GM23338 (cell line): Measurements from ENCODE around the gene CD109. TPM values are rescaled to one million over a fixed set of nuclear protein-coding genes. Genes with fewer than 3 reads are reported as not detected.
A peak's percentile ranks its signal among the peaks of the same experiment; 100 is the strongest.

Experiments
- ATAC-seq: fragments of 200-7000 bp; cut with Tn5 transposase; 3 replicates; pipeline ENCODE4 v1.9.1; 2020
- DNase-seq: peaks from one replicate; pipeline ENCODE4 v3.0.0-alpha.2; 2015; ENCODE audit warnings: low spot score
- H2AFZ ChIP-seq: fragments of 200-600 bp; sonication (generic); 2 replicates; pipeline ENCODE4 v1.8.0; 2016; ENCODE audit warnings: antibody characterized with exemption, mild to moderate bottlenecking, moderate library complexity
- H3F3A ChIP-seq: fragments of 200-600 bp; sonication (generic); replicated peaks from 2 replicates; pipeline ENCODE4 v1.8.0; 2017; ENCODE audit warnings: antibody characterized with exemption, mixed run types, low read depth
- H3K27ac ChIP-seq: fragments of 200-600 bp; sonication (generic); 2 replicates; pipeline ENCODE4 v1.6.1; 2016; ENCODE audit warnings: low read depth
- H3K27me3 ChIP-seq: fragments of 200-600 bp; sonication (generic); 2 replicates; pipeline ENCODE4 v1.8.0; 2016; ENCODE audit warnings: mild to moderate bottlenecking, mixed run types, moderate library complexity; ENCODE audit not compliant: insufficient read depth
- H3K36me3 ChIP-seq: fragments of 200-600 bp; sonication (generic); 2 replicates; pipeline ENCODE4 v1.8.0; 2016; ENCODE audit warnings: mild to moderate bottlenecking; ENCODE audit not compliant: insufficient read depth
- H3K4me1 ChIP-seq: fragments of 200-600 bp; sonication (generic); 2 replicates; pipeline ENCODE4 v1.8.0; 2016; ENCODE audit warnings: mild to moderate bottlenecking, moderate library complexity; ENCODE audit not compliant: insufficient read depth
- H3K4me2 ChIP-seq: fragments of 200-600 bp; sonication (generic); 2 replicates; pipeline ENCODE4 v1.7.1; 2017; ENCODE audit warnings: mixed run types
- H3K4me3 ChIP-seq: fragments of 200-600 bp; sonication (generic); 2 replicates; pipeline ENCODE4 v1.6.1; 2016; ENCODE audit warnings: mixed run types
- H3K79me2 ChIP-seq: fragments of 200-600 bp; sonication (generic); replicated peaks from 2 replicates; pipeline ENCODE4 v1.8.0; 2017; ENCODE audit warnings: mild to moderate bottlenecking; ENCODE audit not compliant: insufficient read depth
- H3K9me2 ChIP-seq: fragments of 200-600 bp; sonication (generic); 2 replicates; pipeline ENCODE4 v1.8.0; 2017; ENCODE audit not compliant: insufficient read depth
- H4K20me1 ChIP-seq: fragments of 200-600 bp; sonication (generic); replicated peaks from 2 replicates; pipeline ENCODE4 v1.8.0; 2017; ENCODE audit warnings: mild to moderate bottlenecking; ENCODE audit not compliant: insufficient read depth
- H3K27ac Mint-ChIP-seq: 2 replicates; pipeline ENCODE4 v1.8.0; 2020; ENCODE audit warnings: inconsistent platforms, mild to moderate bottlenecking, moderate library complexity, mixed read lengths
- H3K27me3 Mint-ChIP-seq: 3 replicates; pipeline ENCODE4 v1.8.0; 2022; ENCODE audit warnings: low read depth, mild to moderate bottlenecking, moderate library complexity, mixed read lengths, inconsistent platforms; ENCODE audit not compliant: insufficient read depth, poor library complexity
- H3K36me3 Mint-ChIP-seq: 3 replicates; pipeline ENCODE4 v1.8.0; 2021; ENCODE audit warnings: low read depth, mild to moderate bottlenecking, inconsistent platforms, moderate library complexity, mixed read lengths
- H3K4me1 Mint-ChIP-seq: 3 replicates; pipeline ENCODE4 v1.8.0; 2020; ENCODE audit warnings: mild to moderate bottlenecking, inconsistent platforms, mixed read lengths
- H3K4me3 Mint-ChIP-seq: 3 replicates; pipeline ENCODE4 v1.8.0; 2021; ENCODE audit warnings: moderate library complexity, mild to moderate bottlenecking, inconsistent platforms, mixed read lengths
- H3K9me3 Mint-ChIP-seq: 3 replicates; pipeline ENCODE4 v1.8.0; 2020; ENCODE audit warnings: moderate library complexity, mild to moderate bottlenecking, inconsistent platforms, mixed read lengths
- CREB1 ChIP-seq: fragments of 250-450 bp; sonication (Bioruptor Pico); IDR thresholded peaks from 2 replicates; pipeline ENCODE4 v1.5.0; 2020; ENCODE audit warnings: low read depth, mild to moderate bottlenecking, moderate library complexity
- CTCF ChIP-seq, 2 experiments: fragments of 200-600 bp in 1 of 2; sonication (generic) in 1 of 2; conservative IDR thresholded peaks; 2 replicates each; pipeline versions ENCODE4 v1.5.1 to v1.6.1; 2016 to 2017; ENCODE audit warnings: antibody characterized with exemption in 2 of 2, low read depth in 2 of 2, mild to moderate bottlenecking in 2 of 2, moderate library complexity in 1 of 2
- ETS1 ChIP-seq: IDR thresholded peaks from 2 replicates; pipeline ENCODE4 v1.6.1; 2016; ENCODE audit warnings: antibody characterized with exemption
- EZH2 ChIP-seq: fragments of 200-600 bp; sonication (generic); IDR thresholded peaks from one replicate; pipeline ENCODE4 v1.8.0; 2017; ENCODE audit warnings: antibody characterized with exemption, mild to moderate bottlenecking, low read depth; ENCODE audit not compliant: unreplicated experiment
- NANOG ChIP-seq: IDR thresholded peaks from 2 replicates; pipeline ENCODE4 v1.6.1; 2016; ENCODE audit warnings: antibody characterized with exemption, borderline replicate concordance
- POLR2AphosphoS5 ChIP-seq: IDR thresholded peaks from 2 replicates; pipeline ENCODE4 v1.6.1; 2016; ENCODE audit warnings: antibody characterized with exemption, low read depth
- STAT1 ChIP-seq: IDR thresholded peaks from one replicate; pipeline ENCODE4 v1.6.1; 2016; ENCODE audit warnings: antibody characterized with exemption; ENCODE audit not compliant: unreplicated experiment
- ZNF114 ChIP-seq: fragments of 250-450 bp; sonication (Bioruptor Pico); IDR thresholded peaks from 2 replicates; pipeline ENCODE4 v1.5.0; 2020; ENCODE audit warnings: mild to moderate bottlenecking, moderate library complexity
- ZNF331 ChIP-seq: fragments of 250-450 bp; sonication (Bioruptor Pico); IDR thresholded peaks from 2 replicates; pipeline ENCODE4 v1.5.0; 2020; ENCODE audit warnings: low read depth, mild to moderate bottlenecking, moderate library complexity
- ZNF462 ChIP-seq: fragments of 250-450 bp; sonication (Bioruptor Pico); IDR thresholded peaks from 2 replicates; pipeline ENCODE4 v1.5.0; 2020; ENCODE audit warnings: mild to moderate bottlenecking, moderate library complexity
- long read RNA-seq: library from polyadenylated mRNA; unstranded; transcript quantifications from one replicate; pipeline ENCODE4 v2.0.0, GENCODE V29; 2020; ENCODE audit not compliant: unreplicated experiment
- polyA plus RNA-seq: library from polyadenylated mRNA; unstranded; fragments of >200 nt; fragmentation: Nextera tagmentation; extraction: Ambion mirVana; gene quantifications from 2 replicates; pipeline ENCODE4 v1.2.1, GENCODE V29; 2016
- total RNA-seq: library from RNA; depleted of rRNA; stranded (reverse); fragments of >200 nt; shearing (Covaris generic); gene quantifications from 2 replicates; pipeline ENCODE4 v1.2.3, GENCODE V29; 2014; rRNA removed

CD109 gene
- total RNA-seq, result 5.3 and 6.0 TPM in 2 replicates
- polyA plus RNA-seq, result 0.92 and 1.1 TPM in 2 replicates
- long read RNA-seq, result 0 reads

- Mint-ChIP-seq H3K4me1 (peaks cover 23% of the 10 kb centered on the region), H3K9me3 (peaks cover 7% of the 10 kb centered on the region; the same call in 2 of the 3 replicates), H3K27me3 (peaks cover 13% of the 10 kb centered on the region), H3K36me3 (peaks cover 7% of the 10 kb centered on the region; the same call in 2 of the 3 replicates), H3K27ac (peak within 1 kb of the TSS; percentile 45), H3K4me3 (peak within 1 kb of the TSS; percentile 74)
- Histone ChIP-seq H3K27me3 (peaks cover 13% of the 10 kb centered on the region), H3K36me3 (no peaks in the 10 kb centered on the region), H3K4me3 (peak within 1 kb of the TSS; percentile 69), H3F3A (no peaks in the 10 kb centered on the region), H2AFZ (peak within 1 kb of the TSS; percentile 87), H3K4me1 (peaks cover 16% of the 10 kb centered on the region), H4K20me1 (no peaks in the 10 kb centered on the region), H3K27ac (peak within 1 kb of the TSS; percentile 15; the same call in 1 of the 2 replicates), H3K4me2 (peak within 1 kb of the TSS; percentile 81), H3K79me2 (no peaks in the 10 kb centered on the region), H3K9me2 (no peaks in the 10 kb centered on the region; the same call in 1 of the 2 replicates)
- DNase-seq (peak; percentile 89), ATAC-seq (peak; percentile 89)
- TF ChIP-seq NANOG (no peak), ZNF331 (no peak), ZNF114 (no peak), ZNF462 (CRISPR knock-in tag) (no peak), STAT1 (no peak), EZH2 (no peak), POLR2AphosphoS5 (no peak), CTCF (conservative IDR thresholded peaks at IDR 0.05; ENCODE audit: low read depth in 2 of 2) (no peak), CREB1 (no peak), ETS1 (no peak)
These were observed at the start of gene CD109 for GRCh38 chr6:73695619-73696421. TSS of gene CD109 (plus strand) at chr6:73696203. CDS start at chr6:73696216, 13 bp downstream.
